Nephron (organoid): ENCODE measurements around the gene CCN5.

ENCODE experiments used
- H3K27ac Mint-ChIP-seq, 3 experiments: 2 replicates each; pipeline ENCODE4 v1.8.0; 2020; ENCODE audit warnings: mixed read lengths in 3 of 3, mild to moderate bottlenecking in 2 of 3, moderate library complexity in 1 of 3
- H3K27me3 Mint-ChIP-seq: 2 replicates; pipeline ENCODE4 v1.8.0; 2021; ENCODE audit warnings: low read depth, mild to moderate bottlenecking, moderate library complexity, mixed read lengths
- H3K36me3 Mint-ChIP-seq: 2 replicates; pipeline ENCODE4 v1.8.0; 2020; ENCODE audit warnings: low read depth, mixed read lengths
- H3K4me1 Mint-ChIP-seq: 2 replicates; pipeline ENCODE4 v1.8.0; 2020; ENCODE audit warnings: mixed read lengths
- H3K4me3 Mint-ChIP-seq, 3 experiments: 2 replicates each; pipeline ENCODE4 v1.8.0; 2020; ENCODE audit warnings: mild to moderate bottlenecking in 3 of 3, mixed read lengths in 3 of 3, moderate library complexity in 2 of 3
- H3K9me3 Mint-ChIP-seq: 2 replicates; pipeline ENCODE4 v1.8.0; 2020; ENCODE audit warnings: mixed read lengths
- CTCF ChIP-seq, 3 experiments: fragments of 200-600 bp; sonication (generic); IDR thresholded peaks; one replicate each; pipeline ENCODE4 v1.5.0; 2021; ENCODE audit warnings: antibody characterized with exemption in 3 of 3; ENCODE audit not compliant: unreplicated experiment in 3 of 3

The CCN5 gene

DNA sequence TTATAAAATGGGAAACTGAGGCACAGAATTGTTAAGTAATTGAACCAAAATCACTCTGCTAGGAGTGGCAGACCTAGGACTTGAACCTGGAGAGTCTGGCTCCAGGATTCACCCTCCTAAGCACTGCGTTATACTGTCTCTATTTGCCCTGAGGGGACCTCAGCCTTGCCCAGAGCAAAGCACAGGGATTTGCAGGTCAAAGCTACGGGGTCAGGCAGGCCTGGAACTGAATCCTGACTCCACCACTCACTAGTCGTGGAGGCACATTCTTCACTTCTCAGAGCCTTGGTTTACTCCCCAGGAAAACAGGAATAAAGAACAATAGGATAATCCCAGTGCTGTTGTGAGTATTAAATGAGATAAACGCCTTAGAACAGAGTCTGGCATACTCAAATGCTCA, 49.9 kb downstream of the CCN5 start:
- Mint-ChIP-seq H3K9me3 (no peaks in the 10 kb centered on the region), H3K36me3 (no peaks in the 10 kb centered on the region), H3K27ac (no peak overlapping the region), H3K4me1 (no peaks in the 10 kb centered on the region), H3K4me3 (no peak overlapping the region), H3K27me3 (peaks cover 7% of the 10 kb centered on the region)
- TF ChIP-seq CTCF (IDR thresholded peaks at IDR 0.05; ENCODE audit: unreplicated experiment in 3 of 3): no peak

DNA sequence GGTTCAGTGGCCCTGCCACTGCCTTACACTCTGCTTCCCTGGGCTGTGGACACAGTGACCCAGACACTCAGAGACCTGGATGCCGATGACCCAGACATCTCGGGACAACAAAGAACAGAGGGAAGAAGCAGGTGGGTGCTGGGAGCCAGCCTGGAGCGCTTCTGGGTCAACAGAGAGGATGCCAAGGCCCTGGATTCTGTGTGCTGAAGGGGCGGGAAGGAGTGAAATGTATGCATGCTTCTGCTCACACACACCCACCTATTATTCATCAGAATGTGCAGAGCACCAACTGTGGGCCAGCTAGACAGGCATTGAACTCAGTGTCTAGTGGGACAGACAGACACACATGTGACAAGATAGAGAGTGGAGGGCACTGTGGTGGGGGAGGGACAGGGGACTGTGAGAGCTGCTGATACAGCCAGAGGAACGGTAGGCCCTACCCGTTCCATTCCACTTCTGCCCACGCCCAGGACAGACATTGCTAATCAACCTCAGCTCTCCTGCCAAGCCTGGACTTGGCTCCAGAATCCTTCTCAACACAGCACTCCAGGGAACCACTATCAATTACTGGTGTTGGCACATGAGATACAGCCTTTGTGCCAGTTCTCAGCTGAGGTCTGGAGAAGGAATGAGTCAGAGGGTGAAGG, 50.7 kb downstream of the CCN5 start:
- peaks cover 3% of the 10 kb centered on the region for H3K27me3 Mint-ChIP-seq
- TF ChIP-seq CTCF (IDR thresholded peaks at IDR 0.05; ENCODE audit: unreplicated experiment in 3 of 3): no peak
- H3K9me3 Mint-ChIP-seq: no peaks in the 10 kb centered on the region
- no peaks in the 10 kb centered on the region for H3K4me1 Mint-ChIP-seq
- no peak overlapping the region for H3K4me3 Mint-ChIP-seq
- H3K36me3 Mint-ChIP-seq: no peaks in the 10 kb centered on the region
- no peak overlapping the region for H3K27ac Mint-ChIP-seq

DNA sequence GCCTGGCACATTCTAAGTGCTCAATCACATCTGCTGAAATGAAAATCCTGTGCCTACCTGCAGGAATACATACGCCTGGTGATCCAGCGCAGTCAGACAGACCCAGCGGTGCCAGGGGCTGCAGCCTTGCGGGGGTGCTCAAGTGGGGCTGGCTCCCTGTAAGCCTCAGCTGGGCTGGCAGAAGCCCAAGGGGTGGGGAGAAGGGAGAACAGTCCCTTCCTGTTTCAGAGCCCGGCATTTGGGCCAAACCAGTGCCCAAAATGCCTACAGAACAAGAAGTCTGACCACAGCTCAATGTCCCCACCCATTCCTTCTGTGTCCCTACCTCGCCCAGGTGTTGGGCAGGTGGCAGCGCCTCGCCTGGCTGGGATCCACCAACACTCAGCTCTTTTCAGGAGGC, 53.1 kb downstream of the CCN5 start:
- H3K4me3 Mint-ChIP-seq: no peak overlapping the region
- peaks cover 3% of the 10 kb centered on the region for H3K27me3 Mint-ChIP-seq
- H3K27ac Mint-ChIP-seq: no peak overlapping the region
- H3K36me3 Mint-ChIP-seq: no peaks in the 10 kb centered on the region
- TF ChIP-seq CTCF (IDR thresholded peaks at IDR 0.05; ENCODE audit: unreplicated experiment in 3 of 3): no peak
- H3K4me1 Mint-ChIP-seq: no peaks in the 10 kb centered on the region
- H3K9me3 Mint-ChIP-seq: no peaks in the 10 kb centered on the region

DNA sequence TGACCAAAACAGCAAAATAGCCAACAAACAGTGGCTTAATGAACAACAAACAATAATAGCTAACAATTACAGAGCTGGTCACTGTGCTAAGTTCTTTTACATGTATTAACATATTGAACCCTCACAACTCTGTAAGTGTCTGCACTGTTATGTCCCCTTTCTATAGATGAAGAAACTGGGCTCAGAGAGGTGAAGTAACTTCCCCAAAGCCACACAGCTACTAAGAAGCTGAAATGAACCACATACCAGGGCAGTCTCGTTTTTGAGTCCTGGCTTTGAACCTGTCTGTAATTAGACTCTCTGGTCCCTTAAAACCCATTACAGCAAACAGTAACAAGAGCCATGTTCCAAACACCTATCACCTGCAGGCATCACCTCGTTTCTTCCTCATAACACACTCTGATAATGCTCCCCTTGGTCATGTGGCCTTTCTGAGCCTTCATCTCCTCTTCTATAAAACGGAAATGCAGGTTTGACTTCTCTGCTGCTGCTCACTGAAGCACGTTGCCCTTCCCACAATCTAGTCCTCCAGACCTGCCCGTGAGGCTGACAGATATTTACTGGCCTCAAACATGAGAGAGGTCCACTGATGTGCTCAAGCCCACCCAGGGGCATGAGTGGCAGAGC, 53.8 kb downstream of the CCN5 start:
- TF ChIP-seq CTCF (IDR thresholded peaks at IDR 0.05; ENCODE audit: unreplicated experiment in 3 of 3): no peak
- no peak overlapping the region for H3K27ac Mint-ChIP-seq
- H3K27me3 Mint-ChIP-seq: peaks cover 3% of the 10 kb centered on the region
- H3K4me3 Mint-ChIP-seq: no peak overlapping the region
- H3K36me3 Mint-ChIP-seq: no peaks in the 10 kb centered on the region
- H3K4me1 Mint-ChIP-seq: no peaks in the 10 kb centered on the region
- H3K9me3 Mint-ChIP-seq: no peaks in the 10 kb centered on the region

DNA sequence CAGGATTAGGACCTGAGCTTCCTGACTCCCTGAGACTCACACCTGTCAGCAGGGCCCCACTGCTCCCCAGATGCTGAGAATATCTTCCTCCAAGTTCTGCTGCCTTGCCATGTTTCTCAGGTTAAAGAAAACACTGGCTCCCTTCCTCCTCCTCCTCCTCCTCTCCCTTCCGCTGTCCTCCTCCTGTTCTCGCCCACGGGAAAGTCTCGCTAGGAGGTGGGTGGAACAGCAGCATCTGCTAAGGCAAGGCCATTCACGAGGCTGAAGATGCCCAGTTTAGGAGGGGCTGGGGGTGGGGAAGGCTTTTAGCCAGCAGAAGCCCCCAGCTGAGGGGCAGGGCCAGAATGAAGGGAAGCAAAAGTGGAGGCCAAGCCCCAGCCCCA, 54.3 kb downstream of the CCN5 start:
- no peaks in the 10 kb centered on the region for H3K9me3 Mint-ChIP-seq
- peaks cover 3% of the 10 kb centered on the region for H3K27me3 Mint-ChIP-seq
- H3K4me3 Mint-ChIP-seq: no peak overlapping the region
- H3K36me3 Mint-ChIP-seq: no peaks in the 10 kb centered on the region
- no peak for TF ChIP-seq CTCF (IDR thresholded peaks at IDR 0.05; ENCODE audit: unreplicated experiment in 3 of 3)
- no peak overlapping the region for H3K27ac Mint-ChIP-seq
- no peaks in the 10 kb centered on the region for H3K4me1 Mint-ChIP-seq
